ENCODE data around the gene CISD2. TPM values are rescaled to one million over a fixed set of nuclear protein-coding genes. Genes with fewer than 3 reads are reported as not detected.
"Not testable (repeated sequence)": the region's sequence is repeated elsewhere in the genome, so short reads cannot be mapped to it uniquely, and the experiment has no call there.

CISD2 gene
- total and polyA plus RNA-seq, 7 experiments from 2014 or later = 11.4 to 50.3 (median 14.3) TPM

GRCh38 chr4:102867278-102868152, 1.3 kb upstream of the CISD2 start:
- Mint-ChIP-seq H3K27ac (peak overlapping the region; percentile 97 to 100 (median 98)), H3K9me3 (peaks cover 0 to 14% (median 0%) of the 10 kb centered on the region in 11 donors), H3K4me3 (peak overlapping the region; percentile 88 to 100 (median 96)), H3K27me3 (no peaks in the 10 kb centered on the region), H3K36me3 (peaks cover 0 to 29% (median 4%) of the 10 kb centered on the region in 5 donors), H3K4me1 (peaks cover 24 to 78% (median 65%) of the 10 kb centered on the region in 7 donors)
- DNase-seq (peak in 1 of 9 donors; percentile 5), ATAC-seq (no peak)
- peak overlapping the region; percentile 95 for H3K4me3 ChIP-seq (ENCODE audit: low read length)
- intact Hi-C loops (cut with micrococcal nuclease) = loop anchor here (1.0 to 5.0 kb wide), 16 partner anchors 40 to 1521 kb away; partner anchors contain the start of genes BDH2 (in 2 of the 2), CENPE (in 2 of the 2), PPP3CA (in 2 of the 2) and SLC9B2 (in 2 of the 2)
- POLR2A ChIA-PET = interaction anchor here (0.8 to 4.4 kb wide), 9 partner anchors 40 to 523 kb away, joined by 3 to 173 read pairs (median 6); partner anchors contain the start of genes MANBA, SLC39A8, SLC9B2 and UBE2D3
- H3K36me3 ChIP-seq (ENCODE audit: control insufficient read depth in 2 of 3, insufficient read depth in 3 of 3, low read length in 3 of 3) = no peaks in the 10 kb centered on the region
- CTCF ChIA-PET = no interaction called here
- peak overlapping the region; percentile 99 for H3K27ac ChIP-seq (ENCODE audit: low read depth, low read length)
- H3K4me1 ChIP-seq (ENCODE audit: control insufficient read depth in 2 of 2, insufficient read depth in 2 of 2, low read length in 2 of 2) = peaks cover 16 to 28% of the 10 kb centered on the region in 2 donors
- H3K27me3 ChIP-seq (ENCODE audit: control insufficient read depth in 2 of 2, insufficient read depth in 2 of 2, low read length in 2 of 2) = no peaks in the 10 kb centered on the region
- no peaks in the 10 kb centered on the region for H3K9me3 ChIP-seq (ENCODE audit: control insufficient read depth in 2 of 3, low read length in 3 of 3)

GRCh38 chr4:102868153-102868780, 525 bp upstream of the CISD2 start:
- Mint-ChIP-seq H3K36me3 (peaks cover 0 to 29% (median 8%) of the 10 kb centered on the region in 5 donors), H3K4me1 (peaks cover 32 to 78% (median 70%) of the 10 kb centered on the region in 7 donors), H3K27me3 (no peaks in the 10 kb centered on the region), H3K27ac (peak overlapping the region; percentile 97 to 100 (median 98)), H3K9me3 (peaks cover 0 to 15% (median 0%) of the 10 kb centered on the region in 11 donors), H3K4me3 (peak overlapping the region; percentile 88 to 100 (median 96))
- intact Hi-C loops (cut with micrococcal nuclease) = loop anchor here (1.0 to 5.0 kb wide), 16 partner anchors 41 to 1521 kb away; partner anchors contain the start of genes BDH2 (in 2 of the 2), CENPE (in 2 of the 2), PPP3CA (in 2 of the 2) and SLC9B2 (in 2 of the 2)
- H3K27ac ChIP-seq (ENCODE audit: low read depth, low read length) = peak overlapping the region; percentile 99
- peak overlapping the region; percentile 95 for H3K4me3 ChIP-seq (ENCODE audit: low read length)
- no peak for ATAC-seq
- POLR2A ChIA-PET = interaction anchor here (0.8 to 4.4 kb wide), 16 partner anchors 41 to 523 kb away, joined by 3 to 173 read pairs (median 4); partner anchors contain the start of genes MANBA, SLC39A8, SLC9B2 and UBE2D3
- no peaks in the 10 kb centered on the region for H3K36me3 ChIP-seq (ENCODE audit: control insufficient read depth in 2 of 3, insufficient read depth in 3 of 3, low read length in 3 of 3)
- CTCF ChIA-PET = interaction anchor here (1.7 kb wide), 1 partner anchor 41 kb away, joined by 13 read pairs; the partner anchor contains the start of gene UBE2D3
- no peaks in the 10 kb centered on the region for H3K9me3 ChIP-seq (ENCODE audit: control insufficient read depth in 2 of 3, low read length in 3 of 3)
- H3K27me3 ChIP-seq (ENCODE audit: control insufficient read depth in 2 of 2, insufficient read depth in 2 of 2, low read length in 2 of 2) = no peaks in the 10 kb centered on the region
- peaks cover 16 to 28% of the 10 kb centered on the region in 2 donors for H3K4me1 ChIP-seq (ENCODE audit: control insufficient read depth in 2 of 2, insufficient read depth in 2 of 2, low read length in 2 of 2)
- DNase-seq = peak in 2 of 9 donors; percentile 0 to 49

DNA sequence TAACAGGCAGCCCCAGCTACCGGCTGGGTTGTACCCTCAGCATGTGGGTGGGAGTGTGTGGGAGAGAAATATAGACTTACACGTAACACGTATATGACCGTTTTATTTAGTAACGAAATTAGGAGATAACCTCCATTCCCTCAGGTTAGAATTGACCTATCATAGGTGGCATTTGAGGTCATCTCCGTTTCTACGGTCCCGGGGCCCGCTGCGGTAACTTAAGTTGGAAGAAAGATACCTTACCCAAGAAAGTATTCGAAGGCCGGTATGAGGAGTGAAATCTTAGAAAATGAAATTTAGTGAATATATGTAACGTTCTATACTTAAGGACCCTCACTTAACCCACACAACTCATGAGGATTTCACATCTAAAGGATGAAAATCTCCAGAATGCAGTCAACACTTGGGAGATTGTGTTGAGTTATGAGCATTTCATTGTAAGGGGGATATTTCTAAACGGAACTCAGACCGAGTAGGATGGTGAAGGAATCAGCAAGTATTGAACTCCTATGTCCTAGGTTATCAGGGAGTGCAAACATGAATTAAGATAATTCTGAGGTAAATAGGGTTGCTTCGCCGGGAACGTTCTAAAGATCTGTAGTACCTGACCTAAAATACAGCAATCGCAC, 891 bp downstream of the CISD2 start:
- H3K4me3 Mint-ChIP-seq = peak overlapping the region; percentile 88 to 100 (median 96)
- H3K4me3 ChIP-seq (ENCODE audit: low read length) = peak overlapping the region; percentile 95
- H3K36me3 ChIP-seq (ENCODE audit: control insufficient read depth in 2 of 3, insufficient read depth in 3 of 3, low read length in 3 of 3) = peaks cover 0 to 2% (median 0%) of the 10 kb centered on the region in 3 experiments
- H3K27ac ChIP-seq (ENCODE audit: low read depth, low read length) = peak overlapping the region; percentile 99
- peaks cover 30 to 76% (median 66%) of the 10 kb centered on the region in 7 donors for H3K4me1 Mint-ChIP-seq
- H3K4me1 ChIP-seq (ENCODE audit: control insufficient read depth in 2 of 2, insufficient read depth in 2 of 2, low read length in 2 of 2) = peaks cover 16 to 24% of the 10 kb centered on the region in 2 donors
- no peaks in the 10 kb centered on the region for H3K27me3 ChIP-seq (ENCODE audit: control insufficient read depth in 2 of 2, insufficient read depth in 2 of 2, low read length in 2 of 2)
- ATAC-seq = peak; percentile 37
- ChIA-PET POLR2A (interaction anchor here (0.6 to 4.4 kb wide), 26 partner anchors 8 to 1522 kb away, joined by 3 to 173 read pairs (median 3); partner anchors contain the start of genes MANBA, PPP3CA, SLC9B1 and SLC9B2), CTCF (interaction anchor here (0.5 to 1.7 kb wide), 5 partner anchors 42 to 245 kb away, joined by 3 to 13 read pairs (median 3); partner anchors contain the start of gene UBE2D3)
- peak in 1 of 9 donors; percentile 8 for DNase-seq
- H3K36me3 Mint-ChIP-seq = peaks cover 3 to 32% (median 14%) of the 10 kb centered on the region in 5 donors
- intact Hi-C loops (cut with micrococcal nuclease) = loop anchor here (1.0 to 5.0 kb wide), 14 partner anchors 41 to 1523 kb away; partner anchors contain the start of genes PPP3CA (in 2 of the 2), SLC9B2 (in 2 of the 2), BDH2 (in 1 of the 2) and CENPE (in 1 of the 2)
- H3K27ac Mint-ChIP-seq = peak overlapping the region; percentile 98 to 100 (median 99)
- no peaks in the 10 kb centered on the region for H3K9me3 ChIP-seq (ENCODE audit: control insufficient read depth in 2 of 3, low read length in 3 of 3)
- peaks cover 0 to 16% (median 0%) of the 10 kb centered on the region in 11 donors for H3K9me3 Mint-ChIP-seq
- no peaks in the 10 kb centered on the region for H3K27me3 Mint-ChIP-seq

DNA sequence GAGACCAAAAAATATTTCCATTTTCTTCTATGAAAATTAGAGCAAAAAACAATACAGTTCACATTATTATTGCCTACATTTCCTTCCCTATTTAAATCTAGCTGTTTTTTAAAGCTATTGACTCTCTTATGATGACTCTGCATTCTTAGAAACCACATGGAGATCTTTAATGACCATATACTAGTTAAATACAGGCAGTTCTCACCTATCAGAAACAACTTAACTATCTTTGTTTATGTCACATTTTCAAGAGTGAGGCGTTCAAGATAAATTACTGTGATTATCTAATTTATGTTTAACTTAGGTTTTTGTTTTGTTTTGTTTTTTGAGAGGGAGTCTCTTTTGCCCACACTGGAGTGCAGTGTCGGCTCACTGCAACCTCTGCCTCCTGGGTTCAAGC, 3.0 kb downstream of the CISD2 start:
- CTCF ChIA-PET = no interaction called here
- intact Hi-C loops (cut with micrococcal nuclease) = no loop called here
- Histone ChIP-seq H3K9me3 (ENCODE audit: control insufficient read depth in 2 of 3, low read length in 3 of 3) (peaks cover 0 to 4% (median 0%) of the 10 kb centered on the region in 3 experiments), H3K4me1 (ENCODE audit: control insufficient read depth in 2 of 2, insufficient read depth in 2 of 2, low read length in 2 of 2) (peaks cover 12 to 24% of the 10 kb centered on the region in 2 donors), H3K27me3 (ENCODE audit: control insufficient read depth in 2 of 2, insufficient read depth in 2 of 2, low read length in 2 of 2) (no peaks in the 10 kb centered on the region), H3K27ac (ENCODE audit: low read depth, low read length) (no peak overlapping the region), H3K4me3 (ENCODE audit: low read length) (no peak overlapping the region), H3K36me3 (ENCODE audit: control insufficient read depth in 2 of 3, insufficient read depth in 3 of 3, low read length in 3 of 3) (peaks cover 0 to 8% (median 0%) of the 10 kb centered on the region in 3 experiments)
- Mint-ChIP-seq H3K36me3 (peaks cover 6 to 44% (median 32%) of the 10 kb centered on the region in 5 donors), H3K4me1 (peaks cover 27 to 59% (median 49%) of the 10 kb centered on the region in 7 donors), H3K9me3 (peaks cover 0 to 18% (median 0%) of the 10 kb centered on the region in 11 donors), H3K27ac (peak overlapping the region in 4 of 9 donors; percentile 15 to 35 (median 23)), H3K27me3 (no peaks in the 10 kb centered on the region), H3K4me3 (peak overlapping the region in 2 of 10 donors; percentile 16 to 46)
- ATAC-seq = no peak
- POLR2A ChIA-PET = interaction anchor here (4.2 kb wide), 1 partner anchor 44 kb away, joined by 24 read pairs; the partner anchor contains the start of gene UBE2D3
- DNase-seq = no peak

DNA sequence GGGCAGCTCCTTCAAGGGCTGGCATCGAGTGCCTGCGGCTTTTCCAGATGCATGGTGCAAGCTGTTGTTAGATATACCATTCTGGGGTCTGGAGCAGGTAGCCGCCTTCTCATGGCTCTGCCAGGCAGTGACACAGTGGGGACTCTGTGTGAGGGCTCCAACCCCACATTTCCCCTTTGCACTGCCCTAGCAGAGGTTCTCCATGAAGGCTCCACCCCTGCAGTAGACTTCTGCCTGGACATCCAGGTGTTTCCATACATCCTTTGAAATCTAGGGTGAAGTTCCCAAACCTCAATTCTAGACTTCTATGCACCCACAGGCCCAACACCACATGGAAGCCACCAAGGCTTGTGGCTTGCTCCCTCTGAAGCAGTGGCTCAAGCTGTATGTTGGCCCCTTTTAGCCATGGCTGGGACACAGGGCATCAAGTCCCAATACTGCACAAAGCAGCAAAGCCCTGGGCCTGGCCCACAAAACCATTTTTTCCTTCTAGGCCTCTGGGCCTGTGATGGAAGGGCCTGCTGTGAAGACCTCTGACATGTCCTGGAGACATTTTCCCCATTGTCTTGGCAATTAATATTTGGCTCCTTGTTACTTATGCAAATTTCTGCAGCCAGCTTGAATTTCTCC, 8.8 kb downstream of the CISD2 start:
- H3K4me3 ChIP-seq (ENCODE audit: low read length); H3K4me3 Mint-ChIP-seq; H3K4me1 ChIP-seq (ENCODE audit: control insufficient read depth in 2 of 2, insufficient read depth in 2 of 2, low read length in 2 of 2); H3K27me3 ChIP-seq (ENCODE audit: control insufficient read depth in 2 of 2, insufficient read depth in 2 of 2, low read length in 2 of 2); H3K27ac Mint-ChIP-seq; ATAC-seq; H3K27ac ChIP-seq (ENCODE audit: low read depth, low read length); H3K27me3 Mint-ChIP-seq; DNase-seq; intact Hi-C loops (cut with micrococcal nuclease); CTCF ChIA-PET: not testable (repeated sequence)
- Mint-ChIP-seq H3K4me1 (peaks cover 5 to 28% (median 22%) of the 10 kb centered on the region in 7 donors), H3K9me3 (peaks cover 0 to 28% (median 4%) of the 10 kb centered on the region in 11 donors), H3K36me3 (peaks cover 6 to 69% (median 42%) of the 10 kb centered on the region in 5 donors)
- POLR2A ChIA-PET = interaction anchor here (0.6 to 1.4 kb wide), 3 partner anchors 8 to 534 kb away, joined by 3 to 6 read pairs (median 4); partner anchors contain the start of gene CISD2
- Histone ChIP-seq H3K9me3 (ENCODE audit: control insufficient read depth in 2 of 3, low read length in 3 of 3) (peaks cover 0 to 13% (median 0%) of the 10 kb centered on the region in 3 experiments), H3K36me3 (ENCODE audit: control insufficient read depth in 2 of 3, insufficient read depth in 3 of 3, low read length in 3 of 3) (peaks cover 0 to 18% (median 0%) of the 10 kb centered on the region in 3 experiments)

Data from naive thymus-derived CD4-positive, alpha-beta T cell (primary cell).